ENCODE results near the gene PRDX5. TPM values are rescaled to one million over a fixed set of nuclear protein-coding genes. Genes with fewer than 3 reads are reported as not detected.

PRDX5 gene
- total and polyA plus RNA-seq, 9 of the 15 experiments (the other 6 are each of a cell fraction or from before 2014, with no cell fraction given): 40.8 to 327 (median 204) TPM

DNA sequence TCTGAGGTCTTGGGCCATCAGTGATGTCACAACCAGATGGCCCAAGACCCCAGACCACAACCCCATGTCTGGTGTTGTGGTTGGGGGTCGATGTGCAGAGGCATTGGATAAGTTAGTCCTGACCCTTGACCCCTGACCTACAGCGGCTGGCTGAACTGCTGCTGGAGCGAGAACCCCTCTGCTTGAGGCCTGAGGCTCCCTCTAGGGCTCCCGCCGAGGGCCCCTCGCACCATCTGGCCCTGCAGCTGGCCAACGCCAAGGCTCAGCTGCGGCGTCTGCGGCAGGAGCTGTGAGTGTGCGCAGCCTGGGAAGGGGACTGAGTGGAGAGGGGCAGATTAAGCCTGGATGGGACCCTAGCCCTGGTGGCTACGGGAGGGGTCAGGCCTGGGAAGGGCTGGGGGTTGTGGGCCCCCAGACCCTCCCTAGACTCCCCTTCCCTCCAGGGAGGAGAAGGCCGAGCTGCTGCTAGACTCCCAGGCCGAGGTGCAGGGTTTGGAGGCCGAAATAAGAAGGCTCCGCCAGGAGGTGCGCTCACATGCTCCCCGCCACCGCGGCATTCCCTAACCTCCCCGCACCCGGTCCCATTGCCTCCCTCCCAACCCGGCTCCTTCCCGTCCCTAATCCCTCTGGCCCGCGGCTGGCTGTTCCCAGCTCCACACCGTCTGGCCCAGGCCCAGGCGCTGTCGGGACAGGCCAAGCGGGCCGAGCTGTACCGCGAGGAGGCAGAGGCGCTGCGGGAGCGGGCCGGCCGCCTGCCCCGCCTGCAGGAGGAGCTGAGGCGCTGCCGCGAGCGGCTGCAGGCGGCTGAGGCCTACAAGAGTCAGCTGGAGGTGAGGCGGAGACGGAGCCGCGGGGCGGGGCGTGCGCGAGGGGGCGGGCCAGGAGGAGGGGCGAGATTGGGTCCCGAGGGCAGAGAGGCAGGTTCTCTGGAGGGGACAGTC lies 24.2 kb downstream of the PRDX5 start (continued):
- TF ChIP-seq ZNF318 (IDR thresholded peaks at IDR 0.05; ENCODE audit: borderline replicate concordance in 1 of 2, low read depth in 1 of 2) (no peak), ZNF224 (CRISPR knock-in tag; IDR thresholded peaks at IDR 0.05) (no peak), RFX1 (IDR thresholded peaks at IDR 0.05) (no peak), ZNF175 (CRISPR knock-in tag; IDR thresholded peaks at IDR 0.05; ENCODE audit: low read depth) (0 out of 2 replicates have a peak, but pooled peaks have one; percentile 30), KDM5B (IDR thresholded peaks at IDR 0.05; ENCODE audit: insufficient replicate concordance, low read depth, low read length) (peak; percentile 74), KAT8 (IDR thresholded peaks at IDR 0.05; ENCODE audit: low read depth) (no peak), NRF1 (conservative IDR thresholded peaks at IDR 0.05 in 1 of 2, IDR thresholded peaks at IDR 0.05 in 1 of 2) (peak; percentile 80 to 84), SNRNP70 (optimal IDR thresholded peaks at IDR 0.05; ENCODE audit: low read depth, low read length) (no peak), SLC30A9 (CRISPR knock-in tag; IDR thresholded peaks at IDR 0.05) (no peak), NONO (IDR thresholded peaks at IDR 0.05; ENCODE audit: low read depth in 2 of 2, low read length in 1 of 2) (peak in 1 of 2 experiments; percentile 61; a peak in 1 of 4 replicates), PTRF (tag; IDR thresholded peaks at IDR 0.05) (no peak), HDAC1 (IDR thresholded peaks at IDR 0.05) (peak in 1 of 2 experiments; percentile 83; a peak in 2 of 4 replicates), ZNF695 (CRISPR knock-in tag; IDR thresholded peaks at IDR 0.05) (no peak), ZBTB43 (CRISPR knock-in tag; IDR thresholded peaks at IDR 0.05) (no peak), ZNF436 (CRISPR knock-in tag; IDR thresholded peaks at IDR 0.05) (no peak), XRCC5 (IDR thresholded peaks at IDR 0.05; ENCODE audit: low read depth, low read length) (0 out of 2 replicates have a peak, but pooled peaks have one; percentile 50), KLF16 (IDR thresholded peaks at IDR 0.05) (peak; percentile 42; the same call in 1 of the 2 replicates), NFIC (IDR thresholded peaks at IDR 0.05) (peak; percentile 73), POLR2A (conservative IDR thresholded peaks at IDR 0.05) (peak; percentile 66)
